ENCODE measurements around the gene TMEM167A. TPM values are rescaled to one million over a fixed set of nuclear protein-coding genes. Genes with fewer than 3 reads are reported as not detected.

Gene TMEM167A
- total and polyA plus RNA-seq, 2 of the 8 experiments (the other 6 are each of a cell fraction or from before 2014, with no cell fraction given): 50.6 to 178 TPM

GRCh38 chr5:83011985-83012384, 65.2 kb downstream of the TMEM167A start:
- ChIA-PET CTCF (ENCODE audit: partially characterized antibody) (no interaction called here), POLR2A (ENCODE audit: partially characterized antibody) (interaction anchor here (1.9 kb wide), 1 partner anchor 61 kb away, joined by 4 read pairs; no protein-coding TSS in a partner anchor)
- no peaks in the 10 kb centered on the region for H3K9me3 ChIP-seq (ENCODE audit: insufficient read depth in 2 of 2, low read depth in 1 of 2, low read length in 1 of 2)
- FAIRE-seq (no peak), DNase-seq (ENCODE audit: low read depth in 1 of 2, low spot score in 2 of 2) (no peak)
- no peak overlapping the region for H3K9ac ChIP-seq (replicated peaks in 1 of 4; ENCODE audit: extremely low read depth in 1 of 4, low read depth in 3 of 4, low read length in 3 of 4)
- H2AK5ac ChIP-seq (ENCODE audit: low read depth, low read length): no peak overlapping the region; the same call in 1 of the 2 replicates
- H3K4me1 ChIP-seq (replicated peaks in 1 of 4; ENCODE audit: control insufficient read depth in 3 of 4, insufficient read depth in 4 of 4, low read length in 3 of 4): peaks cover 2 to 4% (median 4%) of the 10 kb centered on the region in 4 experiments; a peak in 4 of 7 replicates
- H3K79me1 ChIP-seq (ENCODE audit: low read depth, low read length): no peaks in the 10 kb centered on the region
- peaks cover 0 to 4% (median 0%) of the 10 kb centered on the region in 4 experiments; a peak in 1 of 8 replicates for H3K36me3 ChIP-seq (ENCODE audit: control insufficient read depth in 2 of 4, insufficient read depth in 4 of 4, low read length in 3 of 4)
- no peak for TF ChIP-seq SP2 (IDR thresholded peaks at IDR 0.05; ENCODE audit: low read length)
- H2AFZ ChIP-seq (ENCODE audit: low read length): no peak overlapping the region
- no peak overlapping the region for H2BK15ac ChIP-seq (ENCODE audit: low read length)
- H2BK5ac ChIP-seq (ENCODE audit: low read depth, low read length): no peak overlapping the region
- WGBS, 2 experiments (ENCODE audit: extremely low coverage in 1 of 2, insufficient coverage in 1 of 2, insufficient read length in 1 of 2, insufficient replicate concordance in 2 of 2, low coverage in 1 of 2, low lambda C conversion rate in 2 of 2, missing lambda C conversion rate in 1 of 2): 91% methylated on average over 3 of the region's 3 CpGs; no CpG with 5 or more reads in 1 of the 2 experiments
- H3K4ac ChIP-seq (replicated peaks; ENCODE audit: insufficient read length, low read depth, low read length): no peak overlapping the region
- H3K27ac ChIP-seq (ENCODE audit: low read depth, low read length): no peak overlapping the region
- H3K27me3 ChIP-seq (replicated peaks in 1 of 4; ENCODE audit: control insufficient read depth in 3 of 4, extremely low read depth in 1 of 4, insufficient read depth in 3 of 4, low read length in 3 of 4): no peaks in the 10 kb centered on the region
- H3K18ac ChIP-seq (ENCODE audit: extremely low read depth, low read length): no peak overlapping the region
- H3K23ac ChIP-seq (ENCODE audit: insufficient read length): no peak overlapping the region
- no peak overlapping the region for H4K91ac ChIP-seq (replicated peaks; ENCODE audit: insufficient read length, low read length)
- H2BK12ac ChIP-seq (ENCODE audit: low read depth, low read length): no peak overlapping the region
- no peaks in the 10 kb centered on the region for H4K20me1 ChIP-seq (replicated peaks in 1 of 2; ENCODE audit: control insufficient read depth in 1 of 2, insufficient read depth in 2 of 2, low read length in 2 of 2)
- H3K4me2 ChIP-seq (ENCODE audit: insufficient read depth in 1 of 2, low read depth in 2 of 2, low read length in 2 of 2): no peak overlapping the region
- no peak overlapping the region for H3K4me3 ChIP-seq (ENCODE audit: extremely low read depth in 1 of 4, insufficient read depth in 2 of 4, low read depth in 3 of 4, low read length in 4 of 4)
- no peaks in the 10 kb centered on the region for H3K23me2 ChIP-seq (ENCODE audit: low read depth, low read length)
- H2BK20ac ChIP-seq (ENCODE audit: low read length): no peak overlapping the region
- no peak overlapping the region for H4K5ac ChIP-seq (ENCODE audit: insufficient read length, low read depth, low read length)
- no peak overlapping the region for H2BK120ac ChIP-seq (replicated peaks; ENCODE audit: low read depth, low read length)
- no peak overlapping the region for H3K56ac ChIP-seq (replicated peaks; ENCODE audit: insufficient read length, low read depth, low read length)
- H3K14ac ChIP-seq (ENCODE audit: insufficient read length): no peak overlapping the region
- no peak overlapping the region for H4K8ac ChIP-seq (ENCODE audit: extremely low read depth, insufficient read depth, low read length)
- H3K79me2 ChIP-seq (ENCODE audit: control insufficient read depth in 1 of 2, insufficient read depth in 2 of 2, low read length in 2 of 2): no peaks in the 10 kb centered on the region

All from H1 (cell line).